ENCODE results near the gene DHX36.
A peak's percentile ranks its signal among the peaks of the same experiment; 100 is the strongest.

Gene DHX36

GRCh38 chr3:154235330-154235729, 89.0 kb downstream of the DHX36 start:
- in situ Hi-C loops (cut with HindIII; ENCODE audit: low pct_unique_long_range_greater_than_20kb, low sequenced_read_pairs), result no loop called here
- no peak for DNase-seq (ENCODE audit: low read depth in 1 of 2, low spot score in 1 of 2)
- TF ChIP-seq JUND (IDR thresholded peaks at IDR 0.05; ENCODE audit: low read depth), result no peak

GRCh38 chr3:154229217-154229590, 95.1 kb downstream of the DHX36 start:
- DNase-seq (ENCODE audit: low read depth in 1 of 2, low spot score in 1 of 2), result no peak
- in situ Hi-C loops (cut with HindIII; ENCODE audit: low pct_unique_long_range_greater_than_20kb, low sequenced_read_pairs), result no loop called here
- TF ChIP-seq JUND (IDR thresholded peaks at IDR 0.05; ENCODE audit: low read depth), result no peak

- TF ChIP-seq JUND (IDR thresholded peaks at IDR 0.05; ENCODE audit: low read depth), result no peak
- in situ Hi-C loops (cut with HindIII; ENCODE audit: low pct_unique_long_range_greater_than_20kb, low sequenced_read_pairs), result no loop called here
- no peak for DNase-seq (ENCODE audit: low read depth in 1 of 2, low spot score in 1 of 2)
These were observed 95.6 kb downstream of the DHX36 start for GRCh38 chr3:154228561-154229216.

- TF ChIP-seq JUND (IDR thresholded peaks at IDR 0.05; ENCODE audit: low read depth), result no peak
- DNase-seq (ENCODE audit: low read depth in 1 of 2, low spot score in 1 of 2), result no peak
- in situ Hi-C loops (cut with HindIII; ENCODE audit: low pct_unique_long_range_greater_than_20kb, low sequenced_read_pairs), result no loop called here
These were observed 96.8 kb downstream of the DHX36 start for GRCh38 chr3:154227531-154227930.

- in situ Hi-C loops (cut with HindIII; ENCODE audit: low pct_unique_long_range_greater_than_20kb, low sequenced_read_pairs), result no loop called here
- no peak for DNase-seq (ENCODE audit: low read depth in 1 of 2, low spot score in 1 of 2)
- no peak for TF ChIP-seq JUND (IDR thresholded peaks at IDR 0.05; ENCODE audit: low read depth)
These were observed 98.8 kb downstream of the DHX36 start for GRCh38 chr3:154225536-154225935.

- DNase-seq (ENCODE audit: low read depth in 1 of 2, low spot score in 1 of 2), result no peak
- in situ Hi-C loops (cut with HindIII; ENCODE audit: low pct_unique_long_range_greater_than_20kb, low sequenced_read_pairs), result no loop called here
- no peak for TF ChIP-seq JUND (IDR thresholded peaks at IDR 0.05; ENCODE audit: low read depth)
These were observed 99.4 kb downstream of the DHX36 start for GRCh38 chr3:154224866-154225265.

GRCh38 chr3:154224366-154224765, 99.9 kb downstream of the DHX36 start:
- in situ Hi-C loops (cut with HindIII; ENCODE audit: low pct_unique_long_range_greater_than_20kb, low sequenced_read_pairs), result no loop called here

GRCh38 chr3:154223519-154223918, 100.8 kb downstream of the DHX36 start:
- TF ChIP-seq JUND (IDR thresholded peaks at IDR 0.05; ENCODE audit: low read depth), result no peak
- in situ Hi-C loops (cut with HindIII; ENCODE audit: low pct_unique_long_range_greater_than_20kb, low sequenced_read_pairs), result no loop called here
- no peak for DNase-seq (ENCODE audit: low read depth in 1 of 2, low spot score in 1 of 2)

More at GRCh38 chr3:154224366-154224765, 99.9 kb downstream of the DHX36 start:
- TF ChIP-seq JUND (IDR thresholded peaks at IDR 0.05; ENCODE audit: low read depth), result no peak
- DNase-seq (ENCODE audit: low read depth in 1 of 2, low spot score in 1 of 2), result peak in 1 of 2 experiments; percentile 66

All from T47D (cell line).